DMS 273 treated with DMSO at 0.1 percent for 48 hours (cell line): ENCODE measurements around the gene TDRD6.
"Not testable (repeated sequence)": the region's sequence is repeated elsewhere in the genome, so short reads cannot be mapped to it uniquely, and the experiment has no call there.

Experiments used
- DNase-seq: peaks from one replicate; lab custom pipeline; 2025; lab: John Stamatoyannopoulos, UW

TDRD6 gene

GRCh38 chr6:46687619-46688097 is at the start of gene TDRD6:
Gene TDRD6 (plus strand): TSS chr6:46687885. CDS start chr6:46688129, 244 bp downstream.
- DNase-seq = no peak

GRCh38 chr6:46637933-46638332 is 49.8 kb upstream of the TDRD6 start:
- no peak for DNase-seq

- DNase-seq = no peak
Measured at GRCh38 chr6:46638650-46639049, 49.0 kb upstream of the TDRD6 start.

- no peak for DNase-seq
Measured at GRCh38 chr6:46642928-46643751, 44.5 kb upstream of the TDRD6 start.

GRCh38 chr6:46645265-46645664 is 42.4 kb upstream of the TDRD6 start:
- DNase-seq = no peak

- not testable (repeated sequence) for DNase-seq
Measured at GRCh38 chr6:46648108-46648507, 39.6 kb upstream of the TDRD6 start.

- no peak for DNase-seq
Measured at GRCh38 chr6:46648869-46649492, 38.7 kb upstream of the TDRD6 start.

GRCh38 chr6:46651006-46651405 is 36.7 kb upstream of the TDRD6 start:
- DNase-seq = no peak

GRCh38 chr6:46651816-46652215 is 35.9 kb upstream of the TDRD6 start:
- no peak for DNase-seq

- DNase-seq = no peak
Measured at GRCh38 chr6:46652232-46652602, 35.5 kb upstream of the TDRD6 start.

GRCh38 chr6:46652603-46653438 is 34.9 kb upstream of the TDRD6 start, which contains the start of the genes CYP39A1 and SLC25A27:
Gene CYP39A1 (minus strand): TSS chr6:46652818. CDS start chr6:46652582, 236 bp downstream.
Gene SLC25A27 (plus strand): TSS chr6:46652975. CDS start chr6:46653193, 218 bp downstream.
- DNase-seq = peak; percentile 87

GRCh38 chr6:46653439-46654195 is 34.1 kb upstream of the TDRD6 start:
- no peak for DNase-seq

GRCh38 chr6:46655803-46656202 is 31.9 kb upstream of the TDRD6 start:
- DNase-seq = no peak

- DNase-seq = no peak
Measured at GRCh38 chr6:46657642-46658041, 30.0 kb upstream of the TDRD6 start.

GRCh38 chr6:46661483-46661882 is 26.2 kb upstream of the TDRD6 start:
- DNase-seq = no peak

GRCh38 chr6:46667377-46667776 is 20.3 kb upstream of the TDRD6 start:
- DNase-seq = no peak

- no peak for DNase-seq
Measured at GRCh38 chr6:46674410-46674809, 13.3 kb upstream of the TDRD6 start.

GRCh38 chr6:46676604-46677313 is 10.9 kb upstream of the TDRD6 start:
- no peak for DNase-seq

GRCh38 chr6:46677314-46677654 is 10.4 kb upstream of the TDRD6 start:
- no peak for DNase-seq

- DNase-seq = no peak
Measured at GRCh38 chr6:46684771-46685170, 2.9 kb upstream of the TDRD6 start.
